Activated T-cell treated with anti-CD3 and anti-CD28 coated beads, Interleukin-2, amount 50 U/mL, for 4 hours (primary cell): Measurements from ENCODE around the gene SMCP. TPM values are rescaled to one million over a fixed set of nuclear protein-coding genes. Genes with fewer than 3 reads are reported as not detected.

ENCODE experiments used
- ATAC-seq, 2 donors: fragments of 200-7000 bp; cut with Tn5 transposase; one replicate each; pipeline ENCODE4 v1.10.0; 2021
- DNase-seq: peaks from one replicate; pipeline ENCODE4 v3.0.0-alpha.2; 2020
- H3K27me3 Mint-ChIP-seq: one replicate; pipeline ENCODE4 v1.8.0; 2021; ENCODE audit warnings: low read depth, mixed read lengths
- H3K36me3 Mint-ChIP-seq: one replicate; pipeline ENCODE4 v1.8.0; 2022; ENCODE audit warnings: mixed read lengths; ENCODE audit not compliant: insufficient read depth
- H3K4me1 Mint-ChIP-seq: one replicate; pipeline ENCODE4 v1.8.0; 2021; ENCODE audit warnings: low read depth, mixed read lengths
- H3K4me3 Mint-ChIP-seq: one replicate; pipeline ENCODE4 v1.8.0; 2021; ENCODE audit warnings: mild to moderate bottlenecking, moderate library complexity, mixed read lengths
- H3K9me3 Mint-ChIP-seq: one replicate; pipeline ENCODE4 v1.8.0; 2021; ENCODE audit warnings: mixed read lengths
- total RNA-seq, 3 donors: library from RNA; stranded (reverse); gene quantifications; one replicate each; pipeline ENCODE4 v1.2.1, GENCODE V29; 2021

SMCP gene, protein sequence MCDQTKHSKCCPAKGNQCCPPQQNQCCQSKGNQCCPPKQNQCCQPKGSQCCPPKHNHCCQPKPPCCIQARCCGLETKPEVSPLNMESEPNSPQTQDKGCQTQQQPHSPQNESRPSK
- total RNA-seq = not detected

DNA sequence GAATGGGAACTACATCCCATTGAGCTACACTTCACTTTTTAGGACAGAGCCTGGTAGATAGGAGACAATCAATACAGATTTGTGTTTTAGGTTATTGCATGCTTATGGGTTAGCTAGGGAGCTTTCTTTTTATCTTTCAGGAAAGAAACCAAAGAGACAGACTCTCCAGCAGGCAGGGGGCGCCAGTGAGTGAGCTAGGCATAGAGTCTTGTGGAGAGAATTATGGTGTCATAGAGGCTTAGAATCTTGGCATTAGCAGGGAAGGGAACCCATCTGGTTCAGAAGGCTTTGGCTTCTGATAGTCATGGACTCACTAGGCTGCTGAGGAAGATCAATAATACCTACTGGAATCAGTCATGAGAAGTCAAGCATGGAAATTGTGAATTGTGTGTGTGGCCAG, at the start of gene SMCP:
Gene SMCP (plus strand): TSS at position 281 of the 400 bp plus-strand sequence. CDS start 6,101 bp downstream, outside the sequence.
- Mint-ChIP-seq H3K4me3 (no peak within 1 kb of the TSS), H3K27me3 (peaks cover 7% of the 10 kb centered on the region), H3K4me1 (no peaks in the 10 kb centered on the region), H3K36me3 (no peaks in the 10 kb centered on the region), H3K9me3 (no peaks in the 10 kb centered on the region)
- DNase-seq (no peak), ATAC-seq (no peak)

DNA sequence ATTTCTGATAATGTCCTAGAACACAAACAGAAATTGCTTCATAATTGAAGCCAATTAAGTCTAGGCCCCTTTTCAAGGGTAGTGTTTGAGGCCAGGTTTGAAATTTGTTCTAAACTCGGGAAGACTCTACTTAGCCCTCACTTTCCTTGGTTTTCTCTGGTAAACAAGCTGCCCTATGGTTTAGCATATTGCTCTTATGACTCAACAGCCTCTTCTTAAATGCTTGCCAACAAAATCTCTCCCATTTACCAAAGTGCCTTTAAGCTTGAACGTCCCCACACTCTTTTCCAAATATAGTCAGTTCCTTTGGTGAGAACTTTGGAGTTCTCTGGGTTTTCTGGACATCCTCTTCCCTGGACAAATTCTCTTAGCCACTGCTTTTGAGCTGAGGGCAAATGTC, 41.3 kb upstream of the SMCP start:
- Mint-ChIP-seq H3K9me3 (no peaks in the 10 kb centered on the region), H3K36me3 (no peaks in the 10 kb centered on the region), H3K4me1 (no peaks in the 10 kb centered on the region), H3K4me3 (no peak overlapping the region), H3K27me3 (peaks cover 13% of the 10 kb centered on the region)
- ATAC-seq = no peak
- no peak for DNase-seq

DNA sequence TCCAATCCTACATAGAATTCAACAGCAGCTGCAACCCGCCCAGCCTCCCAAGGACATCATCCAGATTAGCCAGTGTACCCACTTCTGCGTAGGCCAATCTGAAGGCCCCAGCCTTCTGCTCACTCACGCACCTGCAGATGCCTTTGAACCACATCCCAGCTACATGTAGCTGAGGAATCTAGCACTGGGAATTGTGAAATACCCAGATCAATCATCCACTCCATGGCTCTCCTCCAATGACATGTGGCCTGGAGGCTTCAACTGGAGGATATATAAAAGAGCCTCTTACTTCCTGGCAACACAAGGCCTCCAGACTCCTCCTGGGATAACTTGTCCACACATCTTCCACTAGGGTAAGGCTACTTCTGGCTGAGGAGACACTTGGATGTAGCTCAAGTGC, 35.6 kb upstream of the SMCP start, which contains the start of gene LCE6A:
Gene LCE6A (plus strand): TSS at position 301 of the 400 bp plus-strand sequence. CDS start 665 bp downstream, outside the sequence.
- peaks cover 8% of the 10 kb centered on the region for H3K27me3 Mint-ChIP-seq
- H3K36me3 Mint-ChIP-seq = no peaks in the 10 kb centered on the region
- H3K4me1 Mint-ChIP-seq = no peaks in the 10 kb centered on the region
- H3K9me3 Mint-ChIP-seq = no peaks in the 10 kb centered on the region
- DNase-seq (no peak), ATAC-seq (no peak)
- H3K4me3 Mint-ChIP-seq = no peak within 1 kb of the TSS

DNA sequence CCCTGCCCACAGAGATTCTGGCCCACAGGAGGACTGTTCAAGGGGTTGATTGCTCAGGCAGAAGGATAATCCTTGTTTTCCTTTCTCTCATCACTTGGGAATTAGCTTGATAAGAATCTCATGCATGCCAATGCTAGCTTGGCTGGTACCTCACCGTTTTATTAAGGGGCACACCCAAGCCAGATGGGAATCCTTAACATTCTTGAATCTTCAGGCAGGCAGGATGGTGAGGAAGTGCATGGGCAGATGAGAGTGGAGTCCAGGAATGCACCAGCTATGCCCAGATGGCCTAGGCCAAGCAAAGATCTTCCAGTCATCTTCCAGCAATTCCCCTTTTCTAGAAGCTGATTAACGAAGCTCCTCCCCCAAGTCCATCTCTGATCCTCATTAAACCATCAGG, 22.5 kb upstream of the SMCP start:
- ATAC-seq = no peak
- Mint-ChIP-seq H3K4me3 (no peak overlapping the region), H3K27me3 (peaks cover 7% of the 10 kb centered on the region), H3K4me1 (no peaks in the 10 kb centered on the region), H3K36me3 (no peaks in the 10 kb centered on the region), H3K9me3 (no peaks in the 10 kb centered on the region)
- DNase-seq = no peak

DNA sequence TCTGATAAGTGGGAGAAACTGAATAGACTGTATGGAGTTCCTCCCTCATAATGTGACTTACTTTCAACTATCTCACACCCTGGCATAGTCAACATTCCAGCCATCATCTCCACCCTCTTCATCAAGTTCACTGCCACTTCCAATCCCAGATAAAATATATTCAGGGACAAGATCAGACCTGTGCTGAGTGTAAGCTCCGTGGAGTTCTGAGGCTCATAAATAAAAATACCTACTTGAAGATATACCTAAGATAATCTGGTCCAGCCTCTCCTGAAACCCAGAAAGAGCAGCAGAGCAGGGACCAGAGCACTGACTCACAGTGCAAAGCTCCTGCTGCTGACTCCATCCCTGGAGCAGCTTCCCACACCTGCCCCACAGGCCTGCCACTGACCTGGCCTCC, 20.1 kb upstream of the SMCP start:
- Mint-ChIP-seq H3K36me3 (no peaks in the 10 kb centered on the region), H3K4me1 (no peaks in the 10 kb centered on the region), H3K4me3 (no peak overlapping the region), H3K9me3 (no peaks in the 10 kb centered on the region), H3K27me3 (peaks cover 10% of the 10 kb centered on the region)
- no peak for ATAC-seq
- DNase-seq = no peak

DNA sequence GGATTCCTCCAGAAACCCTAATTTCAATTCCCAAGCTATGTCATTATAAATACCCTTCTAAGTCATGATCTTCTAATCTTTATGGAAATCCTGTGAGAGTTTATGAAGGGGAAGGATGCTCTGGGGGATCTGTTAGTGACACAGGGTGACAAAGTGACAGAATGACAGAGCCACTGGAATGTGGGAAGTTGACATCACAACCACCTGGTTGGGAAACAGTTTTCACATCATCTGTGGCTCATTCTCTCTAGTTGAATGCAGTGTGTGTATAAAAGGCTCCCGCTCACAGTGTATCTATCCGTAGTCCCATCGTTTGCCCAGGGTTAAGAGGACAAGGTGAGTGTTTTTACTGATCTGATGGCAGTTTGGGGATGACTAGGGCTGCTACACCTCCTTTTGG, 18.4 kb upstream of the SMCP start, which contains the start of gene LCE7A:
Gene LCE7A (plus strand): TSS at position 301 of the 400 bp plus-strand sequence. CDS start 702 bp downstream, outside the sequence.
- no peak for DNase-seq
- Mint-ChIP-seq H3K4me1 (no peaks in the 10 kb centered on the region), H3K36me3 (no peaks in the 10 kb centered on the region), H3K4me3 (no peak within 1 kb of the TSS), H3K27me3 (peaks cover 10% of the 10 kb centered on the region), H3K9me3 (no peaks in the 10 kb centered on the region)
- ATAC-seq = no peak

DNA sequence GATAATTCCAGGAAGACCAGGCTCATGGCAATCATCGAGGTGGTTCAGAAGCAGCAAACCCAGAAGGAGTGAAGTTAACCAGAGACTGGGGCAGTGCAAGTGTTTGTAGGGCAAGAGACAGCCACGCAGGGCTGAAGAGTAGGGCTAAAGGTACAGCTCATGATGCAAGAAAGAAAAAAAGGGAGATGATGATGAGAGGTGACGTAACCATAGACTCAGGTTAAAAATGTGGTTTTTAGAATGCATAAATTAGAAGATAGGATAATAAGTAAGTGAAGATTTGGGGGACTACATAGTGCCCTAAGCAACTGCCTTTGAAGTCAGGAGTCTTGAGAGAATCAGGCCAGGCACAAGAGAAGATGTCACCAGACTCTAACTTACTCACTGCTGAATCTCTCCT, 18.0 kb upstream of the SMCP start:
- H3K4me1 Mint-ChIP-seq = no peaks in the 10 kb centered on the region
- H3K27me3 Mint-ChIP-seq = peaks cover 10% of the 10 kb centered on the region
- H3K4me3 Mint-ChIP-seq = no peak overlapping the region
- DNase-seq = no peak
- H3K36me3 Mint-ChIP-seq = no peaks in the 10 kb centered on the region
- no peak for ATAC-seq
- H3K9me3 Mint-ChIP-seq = no peaks in the 10 kb centered on the region

DNA sequence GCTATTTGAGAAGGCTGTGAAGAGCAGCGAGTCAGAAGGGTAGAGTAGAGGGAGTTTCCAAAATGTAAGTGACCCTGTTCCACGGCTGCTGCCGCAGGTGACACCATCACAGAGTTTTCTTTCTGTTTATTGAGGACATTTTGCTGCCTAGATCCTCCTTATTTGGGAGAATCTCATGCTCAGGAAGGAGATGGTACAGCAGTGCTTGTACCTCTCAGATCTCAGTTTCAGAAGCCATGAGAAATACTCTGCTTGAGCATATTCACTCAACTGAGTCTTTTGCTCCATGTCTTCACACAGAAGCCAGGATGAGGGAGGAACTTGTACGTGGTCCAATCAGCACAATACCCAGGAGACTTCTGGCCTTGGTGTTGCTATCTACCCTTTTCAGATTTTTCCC, 16.7 kb upstream of the SMCP start:
- DNase-seq (no peak), ATAC-seq (no peak)
- Mint-ChIP-seq H3K9me3 (no peaks in the 10 kb centered on the region), H3K36me3 (no peaks in the 10 kb centered on the region), H3K27me3 (peaks cover 10% of the 10 kb centered on the region), H3K4me1 (no peaks in the 10 kb centered on the region), H3K4me3 (no peak overlapping the region)

DNA sequence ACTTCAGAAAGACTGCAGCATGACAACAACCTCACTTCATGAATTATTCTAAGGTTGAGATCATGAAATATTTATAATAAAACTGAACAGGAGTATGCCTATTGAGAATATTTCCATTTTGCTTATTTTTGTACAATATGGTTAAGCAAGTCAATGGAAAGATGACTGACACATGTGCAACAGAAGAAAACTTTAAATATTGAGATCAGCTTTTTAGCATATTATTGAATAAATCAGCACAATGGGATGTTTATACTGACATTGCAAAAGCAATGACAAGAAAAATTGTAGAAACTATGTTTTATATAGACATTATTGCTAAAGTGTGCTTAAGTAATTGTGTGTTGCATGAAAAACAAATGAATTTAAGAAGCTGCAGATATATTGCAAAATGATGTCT, 13.7 kb upstream of the SMCP start:
- DNase-seq (no peak), ATAC-seq (no peak)
- no peak overlapping the region for H3K4me3 Mint-ChIP-seq
- no peaks in the 10 kb centered on the region for H3K9me3 Mint-ChIP-seq
- peaks cover 5% of the 10 kb centered on the region for H3K27me3 Mint-ChIP-seq
- H3K36me3 Mint-ChIP-seq = no peaks in the 10 kb centered on the region
- H3K4me1 Mint-ChIP-seq = no peaks in the 10 kb centered on the region

DNA sequence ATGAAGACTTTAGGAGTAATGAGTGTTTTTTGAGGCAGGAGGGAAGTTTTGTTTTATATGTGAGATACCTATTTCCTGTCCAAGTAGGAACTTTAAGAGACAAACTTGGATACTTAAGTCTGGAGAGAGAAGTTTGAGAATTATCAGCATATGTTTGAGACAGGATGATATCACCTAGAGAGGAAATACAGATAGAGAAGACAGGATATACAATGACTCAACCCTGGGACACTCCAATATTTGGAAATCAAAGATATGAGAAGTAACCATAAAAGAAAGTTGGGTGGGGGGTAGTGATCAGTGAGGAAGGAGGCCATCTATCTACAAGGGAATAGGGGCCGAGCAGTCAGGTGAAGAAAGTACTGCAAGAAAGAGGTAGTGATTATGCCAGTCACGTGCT, 11.8 kb upstream of the SMCP start:
- peaks cover 6% of the 10 kb centered on the region for H3K27me3 Mint-ChIP-seq

DNA sequence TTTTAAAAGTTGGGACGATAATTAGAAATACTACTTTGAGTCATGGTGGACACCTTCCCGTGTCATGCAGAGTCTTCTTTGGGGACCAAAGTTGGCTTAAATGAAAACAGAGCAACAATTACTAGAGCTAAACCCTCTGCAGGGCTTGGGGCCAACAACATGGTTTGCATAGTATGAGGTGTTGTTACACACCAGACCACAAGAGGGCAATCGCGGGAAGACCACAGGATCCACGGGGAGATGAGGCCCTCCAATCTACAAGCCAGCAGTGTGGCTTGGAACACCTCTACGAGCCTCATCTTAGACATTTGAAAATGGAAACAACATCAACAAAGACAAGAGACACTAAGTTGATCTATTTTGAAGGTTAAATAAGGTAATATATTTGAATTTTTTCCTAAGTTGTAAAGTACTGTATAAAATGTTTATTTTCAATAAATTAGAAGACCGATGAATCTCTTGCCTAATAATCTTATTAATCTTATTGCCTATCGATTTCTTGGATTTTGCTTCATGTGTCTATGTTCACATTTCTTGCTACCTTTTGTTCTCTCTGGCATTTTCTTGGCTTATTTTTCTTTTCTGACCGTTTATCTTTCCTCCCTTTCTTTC, 8.2 kb upstream of the SMCP start:
- no peaks in the 10 kb centered on the region for H3K36me3 Mint-ChIP-seq
- H3K27me3 Mint-ChIP-seq = peaks cover 5% of the 10 kb centered on the region
- H3K4me3 Mint-ChIP-seq = no peak overlapping the region
- DNase-seq = peak; percentile 28
- H3K9me3 Mint-ChIP-seq = no peaks in the 10 kb centered on the region
- H3K4me1 Mint-ChIP-seq = no peaks in the 10 kb centered on the region
- peak in 1 of 2 donors; percentile 71 for ATAC-seq

More for the DNA sequence above, 11.8 kb upstream of the SMCP start:
- Mint-ChIP-seq H3K9me3 (no peaks in the 10 kb centered on the region), H3K4me3 (no peak overlapping the region), H3K36me3 (no peaks in the 10 kb centered on the region), H3K4me1 (no peaks in the 10 kb centered on the region)
- DNase-seq = no peak
- no peak for ATAC-seq

DNA sequence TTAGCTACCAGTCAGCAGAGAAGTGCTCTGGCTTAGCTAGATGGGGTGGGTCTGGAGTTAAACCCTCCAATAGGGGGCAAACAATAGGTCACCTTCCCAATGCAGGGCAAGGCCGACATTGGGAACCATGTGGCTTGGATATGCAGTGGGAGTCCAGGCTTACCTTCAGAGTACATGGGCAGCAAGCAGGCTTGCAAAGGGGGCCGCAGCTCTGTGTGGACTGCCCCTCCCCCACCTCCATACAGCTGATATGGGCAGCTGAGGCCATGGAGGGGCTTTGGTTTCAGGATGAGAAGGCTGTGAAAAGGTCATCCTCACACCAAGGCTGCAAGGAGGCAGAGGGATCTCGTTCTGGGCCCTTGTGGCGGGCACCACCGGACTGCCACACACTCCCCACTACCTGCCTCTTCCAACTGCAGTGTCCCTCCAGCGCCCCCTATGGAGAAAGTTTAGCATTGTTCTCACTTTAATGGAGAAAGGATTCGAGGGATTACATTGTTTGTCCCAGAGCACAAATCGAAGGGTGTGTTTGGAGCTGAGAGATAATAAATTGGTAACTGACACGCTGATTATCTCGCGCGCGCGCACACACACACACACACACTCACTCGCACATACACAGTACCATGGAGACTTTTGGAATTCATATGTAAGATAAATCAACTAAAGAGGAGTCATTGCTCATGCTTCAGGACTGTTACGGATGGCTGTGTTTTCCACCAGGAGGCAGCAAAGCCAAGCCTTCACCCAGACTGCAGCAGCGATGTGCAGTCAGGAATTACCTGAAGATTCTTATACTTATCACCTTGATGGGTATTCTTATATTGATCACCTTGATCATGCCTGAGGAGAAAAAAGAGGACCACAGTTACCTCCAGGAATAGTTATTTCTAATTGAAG, 7.0 kb upstream of the SMCP start:
- Mint-ChIP-seq H3K27me3 (peaks cover 8% of the 10 kb centered on the region), H3K36me3 (no peaks in the 10 kb centered on the region), H3K9me3 (no peaks in the 10 kb centered on the region), H3K4me3 (no peak overlapping the region), H3K4me1 (no peaks in the 10 kb centered on the region)
- ATAC-seq = no peak
- DNase-seq = no peak

DNA sequence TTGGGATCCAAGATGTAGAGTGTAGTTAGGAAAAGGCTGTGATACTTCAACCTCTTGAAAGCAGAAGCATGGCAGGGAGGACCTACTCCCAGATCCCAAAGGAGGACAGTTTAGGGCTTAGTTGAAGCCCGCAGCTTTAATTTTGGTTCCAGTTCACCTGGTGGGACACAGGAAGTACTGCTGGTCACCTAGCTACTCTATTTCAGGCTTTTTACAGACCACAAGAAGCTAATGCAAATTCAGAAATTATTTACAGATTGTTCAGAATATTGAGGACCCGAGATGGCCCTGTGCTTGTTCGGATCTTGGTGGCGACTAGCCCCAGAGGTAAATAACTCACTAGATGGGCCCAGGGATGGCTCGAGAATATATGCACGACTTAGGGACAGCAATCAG, 6.4 kb upstream of the SMCP start:
- Mint-ChIP-seq H3K27me3 (peaks cover 8% of the 10 kb centered on the region), H3K9me3 (no peaks in the 10 kb centered on the region), H3K4me1 (no peaks in the 10 kb centered on the region), H3K36me3 (no peaks in the 10 kb centered on the region), H3K4me3 (no peak overlapping the region)
- ATAC-seq = no peak
- no peak for DNase-seq

DNA sequence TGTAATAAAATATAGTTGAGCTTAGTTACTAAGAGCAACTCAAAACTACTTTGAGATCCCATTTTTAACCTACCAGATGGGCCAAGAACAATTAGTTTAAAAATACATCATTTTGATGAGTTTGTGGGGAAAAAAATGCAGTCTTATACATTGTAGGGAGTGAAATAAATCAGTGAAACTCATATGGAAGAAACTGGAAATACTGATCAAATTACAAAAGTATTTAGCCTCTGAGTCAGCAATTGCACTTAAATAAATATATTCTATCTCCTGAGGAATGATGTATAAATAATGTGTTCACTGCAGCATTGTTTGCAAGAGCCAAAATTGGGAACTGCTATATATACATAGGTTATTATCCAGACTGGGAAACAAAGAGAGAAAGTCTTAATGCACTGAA, 4.6 kb upstream of the SMCP start:
- DNase-seq (no peak), ATAC-seq (no peak)
- H3K36me3 Mint-ChIP-seq = no peaks in the 10 kb centered on the region
- no peaks in the 10 kb centered on the region for H3K4me1 Mint-ChIP-seq
- H3K4me3 Mint-ChIP-seq = no peak overlapping the region
- peaks cover 8% of the 10 kb centered on the region for H3K27me3 Mint-ChIP-seq
- H3K9me3 Mint-ChIP-seq = no peaks in the 10 kb centered on the region

DNA sequence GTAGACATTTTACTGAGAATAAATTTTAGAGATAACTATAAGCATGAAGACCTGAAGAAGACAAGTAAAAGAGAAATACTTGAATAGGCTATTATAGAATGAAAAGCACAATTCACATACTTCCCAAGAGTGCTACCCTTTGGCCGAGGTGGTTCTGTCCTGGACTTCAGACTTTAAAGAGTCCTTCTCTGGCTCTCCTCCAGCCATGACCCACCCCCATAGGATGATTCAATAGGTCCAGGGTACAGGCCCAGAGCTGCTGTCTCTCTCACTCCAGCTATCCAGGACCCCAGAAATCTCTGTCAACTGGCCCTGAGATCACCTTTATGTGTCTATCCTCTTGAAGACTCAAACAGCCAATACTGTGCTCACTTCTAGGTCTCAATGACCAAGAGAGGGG, 1.3 kb upstream of the SMCP start:
- ATAC-seq = no peak
- Mint-ChIP-seq H3K27me3 (peaks cover 7% of the 10 kb centered on the region), H3K4me1 (no peaks in the 10 kb centered on the region), H3K9me3 (no peaks in the 10 kb centered on the region), H3K36me3 (no peaks in the 10 kb centered on the region), H3K4me3 (no peak overlapping the region)
- DNase-seq = no peak
